GM21619 (cell line): ENCODE data around the gene PACRG.

Source experiments
- ATAC-seq: cut with Tn5 transposase; IDR thresholded peaks from one replicate; pipeline ENCODE4 v1.9.1; 2021; ENCODE audit not compliant: unreplicated experiment

Gene PACRG

GRCh38 chr6:163261361-163261760, 533.6 kb downstream of the PACRG start:
- ATAC-seq: no peak

- no peak for ATAC-seq
Observed at GRCh38 chr6:163262080-163262479, 534.3 kb downstream of the PACRG start.

GRCh38 chr6:163263196-163263595, 535.4 kb downstream of the PACRG start:
- no peak for ATAC-seq

GRCh38 chr6:163263998-163264661, 536.4 kb downstream of the PACRG start:
- no peak for ATAC-seq

- no peak for ATAC-seq
Observed at GRCh38 chr6:163264662-163265035, 536.9 kb downstream of the PACRG start.

GRCh38 chr6:163281634-163282033, 553.9 kb downstream of the PACRG start:
- ATAC-seq: no peak

- no peak for ATAC-seq
Observed at GRCh38 chr6:163282672-163283071, 554.9 kb downstream of the PACRG start.

GRCh38 chr6:163284151-163284550, 556.4 kb downstream of the PACRG start:
- ATAC-seq: no peak

- ATAC-seq: no peak
Observed at GRCh38 chr6:163285691-163286090, 557.9 kb downstream of the PACRG start.

- ATAC-seq: no peak
Observed at GRCh38 chr6:163287626-163288025, 559.9 kb downstream of the PACRG start.

- ATAC-seq: no peak
Observed at GRCh38 chr6:163288066-163288465, 560.3 kb downstream of the PACRG start.

GRCh38 chr6:163288915-163289314, 561.1 kb downstream of the PACRG start:
- ATAC-seq: no peak

GRCh38 chr6:163289447-163289846, 561.7 kb downstream of the PACRG start:
- ATAC-seq: no peak

- no peak for ATAC-seq
Observed at GRCh38 chr6:163290545-163291274, 562.9 kb downstream of the PACRG start.

GRCh38 chr6:163291622-163292021, 563.8 kb downstream of the PACRG start:
- ATAC-seq: no peak

GRCh38 chr6:163293286-163293685, 565.5 kb downstream of the PACRG start:
- ATAC-seq: no peak

- ATAC-seq: no peak
Observed at GRCh38 chr6:163294734-163295133, 567.0 kb downstream of the PACRG start.

GRCh38 chr6:163296835-163297519, 569.2 kb downstream of the PACRG start:
- ATAC-seq: no peak

- no peak for ATAC-seq
Observed at GRCh38 chr6:163298079-163298830, 570.5 kb downstream of the PACRG start.

- ATAC-seq: no peak
Observed at GRCh38 chr6:163300838-163301237, 573.1 kb downstream of the PACRG start.
